A549 (cell line): ENCODE data around the gene ROR1.

Source experiments
- CTCF ChIP-seq: fragments of >200 bp; sonication (Bioruptor Twin); formaldehyde crosslinking; IDR thresholded peaks from 3 replicates; pipeline ENCODE4 v1.5.1; 2016
- MAX ChIP-seq: IDR thresholded peaks from 2 replicates; pipeline ENCODE4 v1.6.1; 2012
- MYC ChIP-seq: IDR thresholded peaks from 2 replicates; pipeline ENCODE4 v1.6.1; 2012; ENCODE audit warnings: mild to moderate bottlenecking, inconsistent platforms, low read length, improper control_type of control experiment, borderline replicate concordance
- POLR2A ChIP-seq: IDR thresholded peaks from 2 replicates; pipeline ENCODE4 v1.6.1; 2012; ENCODE audit warnings: mild to moderate bottlenecking, low read length
- SREBF2 ChIP-seq: fragments of 450-650 bp; IDR thresholded peaks from 2 replicates; pipeline ENCODE4 v1.6.1; 2014; ENCODE audit warnings: mild to moderate bottlenecking, moderate library complexity
- USF2 ChIP-seq: fragments of 450-650 bp; IDR thresholded peaks from 2 replicates; pipeline ENCODE4 v1.6.1; 2014; ENCODE audit warnings: antibody characterized with exemption
- ZFP36 ChIP-seq: fragments of 450-650 bp; IDR thresholded peaks from 2 replicates; pipeline ENCODE4 v1.6.1; 2014; ENCODE audit warnings: borderline replicate concordance; ENCODE audit not compliant: partially characterized antibody

GRCh38 chr1:63940440-63940839 is 166.6 kb downstream of the ROR1 start:
- TF ChIP-seq ZFP36 = no peak
- no peak for TF ChIP-seq MYC
- TF ChIP-seq SREBF2 = no peak
- no peak for TF ChIP-seq CTCF
- no peak for TF ChIP-seq MAX
- no peak for TF ChIP-seq USF2
- TF ChIP-seq POLR2A = no peak
